SK-N-SH (cell line): ENCODE measurements around the gene CDK18.

Source experiments
- CHD2 ChIP-seq: fragments of 150-350 bp; IDR thresholded peaks from 2 replicates; pipeline ENCODE4 v1.6.1; 2018; ENCODE audit warnings: low read length; ENCODE audit not compliant: partially characterized antibody
- EP300 ChIP-seq, 2 experiments: IDR thresholded peaks; 2 replicates each; pipeline versions ENCODE4 v1.4.0 to v1.6.1; 2012; ENCODE audit warnings: borderline replicate concordance in 1 of 2, low read depth in 1 of 2, low read length in 1 of 2
- GABPA ChIP-seq: IDR thresholded peaks from 2 replicates; pipeline ENCODE4 v1.4.0; 2012; ENCODE audit warnings: low read depth, mild to moderate bottlenecking
- JUND ChIP-seq: IDR thresholded peaks from 2 replicates; pipeline ENCODE4 v1.4.0; 2012
- MXI1 ChIP-seq: IDR thresholded peaks from 2 replicates; pipeline ENCODE4 v1.6.1; 2012; ENCODE audit warnings: mild to moderate bottlenecking, low read depth, low read length, improper control_type of control experiment
- NFIC ChIP-seq: IDR thresholded peaks from 2 replicates; pipeline ENCODE4 v1.4.0; 2012; ENCODE audit warnings: borderline replicate concordance
- POLR2AphosphoS5 ChIP-seq: IDR thresholded peaks from 2 replicates; pipeline ENCODE4 v1.6.1; 2012; ENCODE audit warnings: low read depth, low read length
- RCOR1 ChIP-seq: fragments of 150-350 bp; IDR thresholded peaks from 2 replicates; pipeline ENCODE4 v1.6.1; 2017; ENCODE audit warnings: antibody characterized with exemption, low read length
- RFX5 ChIP-seq: IDR thresholded peaks from 2 replicates; pipeline ENCODE4 v1.6.1; 2012; ENCODE audit warnings: mild to moderate bottlenecking, improper control_type of control experiment, low read length
- TF ChIP-seq, protein P1 (sequence below): fragments of 200-600 bp; sonication (generic); IDR thresholded peaks from 2 replicates; pipeline ENCODE4 v1.6.1; 2017; ENCODE audit warnings: antibody characterized with exemption, mild to moderate bottlenecking, moderate library complexity
- TF ChIP-seq, protein P2 (sequence below): fragments of 150-350 bp; IDR thresholded peaks from 2 replicates; pipeline ENCODE4 v1.6.1; 2017; ENCODE audit warnings: antibody characterized with exemption, low read length, low read depth, borderline replicate concordance

DNA sequence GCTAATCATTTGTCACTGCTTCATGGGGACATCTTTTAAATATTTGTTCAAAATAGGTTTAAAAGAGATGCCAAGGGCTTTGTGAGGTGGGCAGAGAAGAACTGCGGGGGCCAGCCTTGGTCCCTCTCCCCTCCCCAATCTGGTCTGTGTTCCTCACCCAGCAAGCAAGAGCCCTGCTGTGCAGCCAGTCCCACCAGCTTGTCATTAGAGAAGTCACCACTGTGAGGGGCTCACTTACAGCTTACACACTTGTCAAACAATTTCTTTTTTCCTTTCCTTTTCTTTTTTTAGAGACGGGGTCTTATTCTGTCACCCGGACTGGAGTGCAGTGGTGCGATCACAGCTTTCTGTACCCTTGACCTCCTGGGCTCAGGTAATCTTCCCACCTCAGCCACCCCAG is 10.4 kb upstream of the CDK18 start:
- TF ChIP-seq, protein P1, sequence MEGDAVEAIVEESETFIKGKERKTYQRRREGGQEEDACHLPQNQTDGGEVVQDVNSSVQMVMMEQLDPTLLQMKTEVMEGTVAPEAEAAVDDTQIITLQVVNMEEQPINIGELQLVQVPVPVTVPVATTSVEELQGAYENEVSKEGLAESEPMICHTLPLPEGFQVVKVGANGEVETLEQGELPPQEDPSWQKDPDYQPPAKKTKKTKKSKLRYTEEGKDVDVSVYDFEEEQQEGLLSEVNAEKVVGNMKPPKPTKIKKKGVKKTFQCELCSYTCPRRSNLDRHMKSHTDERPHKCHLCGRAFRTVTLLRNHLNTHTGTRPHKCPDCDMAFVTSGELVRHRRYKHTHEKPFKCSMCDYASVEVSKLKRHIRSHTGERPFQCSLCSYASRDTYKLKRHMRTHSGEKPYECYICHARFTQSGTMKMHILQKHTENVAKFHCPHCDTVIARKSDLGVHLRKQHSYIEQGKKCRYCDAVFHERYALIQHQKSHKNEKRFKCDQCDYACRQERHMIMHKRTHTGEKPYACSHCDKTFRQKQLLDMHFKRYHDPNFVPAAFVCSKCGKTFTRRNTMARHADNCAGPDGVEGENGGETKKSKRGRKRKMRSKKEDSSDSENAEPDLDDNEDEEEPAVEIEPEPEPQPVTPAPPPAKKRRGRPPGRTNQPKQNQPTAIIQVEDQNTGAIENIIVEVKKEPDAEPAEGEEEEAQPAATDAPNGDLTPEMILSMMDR: no peak
- TF ChIP-seq NFIC (no peak), JUND (no peak), POLR2AphosphoS5 (no peak), EP300 (IDR thresholded peaks at IDR 0.05; ENCODE audit: borderline replicate concordance in 1 of 2, low read depth in 1 of 2, low read length in 1 of 2) (no peak), MXI1 (no peak), CHD2 (no peak), RFX5 (no peak), GABPA (no peak), RCOR1 (no peak)
- TF ChIP-seq, protein P2, sequence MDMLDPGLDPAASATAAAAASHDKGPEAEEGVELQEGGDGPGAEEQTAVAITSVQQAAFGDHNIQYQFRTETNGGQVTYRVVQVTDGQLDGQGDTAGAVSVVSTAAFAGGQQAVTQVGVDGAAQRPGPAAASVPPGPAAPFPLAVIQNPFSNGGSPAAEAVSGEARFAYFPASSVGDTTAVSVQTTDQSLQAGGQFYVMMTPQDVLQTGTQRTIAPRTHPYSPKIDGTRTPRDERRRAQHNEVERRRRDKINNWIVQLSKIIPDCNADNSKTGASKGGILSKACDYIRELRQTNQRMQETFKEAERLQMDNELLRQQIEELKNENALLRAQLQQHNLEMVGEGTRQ: no peak
